ENCODE measurements around the gene ECEL1.
A peak's percentile ranks its signal among the peaks of the same experiment; 100 is the strongest.
"Not testable (repeated sequence)": the region's sequence is repeated elsewhere in the genome, so short reads cannot be mapped to it uniquely, and the experiment has no call there.

Gene ECEL1

GRCh38 chr2:232487385-232488096, at the start of gene ECEL1:
TSS of gene ECEL1 (minus strand) at chr2:232487834. CDS start at chr2:232486653, 1,181 bp downstream.
- DNase-seq: no peak

DNA sequence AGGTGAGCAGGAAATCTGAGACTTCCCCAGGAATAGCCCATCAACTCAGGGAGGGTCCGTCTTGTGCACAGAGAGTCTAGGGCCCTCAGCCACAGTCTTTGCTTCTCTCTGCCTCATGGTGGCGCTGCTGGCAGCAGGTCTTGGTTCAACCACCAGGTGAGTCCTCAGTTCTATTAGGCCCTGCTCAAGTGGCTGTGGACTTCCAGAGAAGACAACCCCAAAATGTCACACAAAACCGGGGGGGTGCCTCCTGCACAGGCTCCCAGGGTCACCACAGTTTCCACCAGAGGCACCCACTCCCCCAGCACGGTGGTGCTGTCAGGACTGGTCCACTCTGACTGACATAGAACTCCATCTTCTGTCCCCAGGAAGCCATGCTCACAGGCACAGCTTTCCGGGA, 49.4 kb upstream of the ECEL1 start:
- no peak for DNase-seq

- DNase-seq: no peak
Observed at GRCh38 chr2:232535761-232536530, 48.3 kb upstream of the ECEL1 start.

DNA sequence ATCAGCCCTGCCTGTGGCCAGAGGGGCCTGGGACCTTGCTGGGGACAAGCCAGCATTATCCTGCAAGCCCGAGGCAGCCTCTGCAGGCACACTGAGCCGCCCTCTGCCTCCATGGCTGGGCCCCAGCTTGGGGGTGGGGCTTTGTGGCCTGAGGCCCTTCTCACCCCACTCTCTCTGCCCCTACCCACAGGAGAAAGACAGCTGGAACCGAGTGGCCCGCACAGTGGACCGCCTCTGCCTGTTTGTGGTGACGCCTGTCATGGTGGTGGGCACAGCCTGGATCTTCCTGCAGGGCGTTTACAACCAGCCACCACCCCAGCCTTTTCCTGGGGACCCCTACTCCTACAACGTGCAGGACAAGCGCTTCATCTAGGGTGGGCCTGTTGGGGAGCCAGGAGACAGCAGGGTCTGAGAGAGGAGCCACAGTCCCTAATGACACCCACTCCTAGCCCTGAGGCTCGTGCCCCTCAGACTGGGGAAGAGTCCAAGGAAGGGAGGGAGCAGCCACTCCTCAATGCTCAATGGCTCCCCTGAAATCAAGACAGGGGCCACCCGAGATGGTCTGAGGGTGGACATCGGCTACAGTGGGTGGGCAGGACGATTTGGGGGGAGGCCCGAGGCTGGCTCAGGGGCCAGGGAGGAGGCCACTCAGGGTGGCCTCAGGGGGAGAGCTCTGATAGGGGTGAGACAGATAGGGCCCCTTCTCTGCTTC, 47.5 kb upstream of the ECEL1 start:
- no peak for DNase-seq

GRCh38 chr2:232533944-232534710, 46.5 kb upstream of the ECEL1 start:
- DNase-seq: no peak

GRCh38 chr2:232532821-232533220, 45.2 kb upstream of the ECEL1 start:
- not testable (repeated sequence) for DNase-seq

GRCh38 chr2:232532419-232532818, 44.8 kb upstream of the ECEL1 start:
- peak; percentile 52 for DNase-seq

DNA sequence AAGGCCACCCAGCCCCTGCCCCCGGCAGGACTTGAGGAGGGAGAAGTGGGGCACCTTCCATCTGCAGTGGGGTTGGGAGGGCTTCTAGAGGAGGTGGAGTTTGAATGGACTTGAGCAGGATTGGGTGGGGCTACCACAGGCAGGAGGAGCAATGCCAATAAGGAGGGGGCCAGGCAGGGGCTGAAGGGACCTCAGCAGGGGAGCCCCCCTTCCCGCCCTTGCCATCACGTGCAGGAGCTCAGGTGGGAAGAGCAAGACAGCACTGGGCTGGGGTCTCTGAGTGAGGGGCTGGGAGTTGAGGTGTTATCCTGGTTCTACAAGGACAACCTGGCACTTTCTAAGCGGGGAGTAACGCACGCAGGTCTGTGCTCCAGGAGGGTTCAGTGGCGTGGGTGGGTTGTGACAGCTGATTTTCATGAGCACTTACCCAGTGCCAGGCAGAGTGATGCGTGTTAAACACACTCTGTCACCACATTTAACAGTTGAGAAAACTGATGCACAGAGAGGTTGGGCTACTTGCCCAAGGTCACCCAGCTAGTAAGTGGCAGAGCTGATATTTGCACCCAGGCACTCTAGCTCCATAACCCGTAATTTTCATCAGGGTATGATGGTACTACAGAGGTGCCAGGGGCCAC, 43.1 kb upstream of the ECEL1 start:
- no peak for DNase-seq

GRCh38 chr2:232529806-232530547, 42.3 kb upstream of the ECEL1 start:
- no peak for DNase-seq

- DNase-seq: no peak
Observed at GRCh38 chr2:232528746-232529460, 41.3 kb upstream of the ECEL1 start.

- DNase-seq: no peak
Observed at GRCh38 chr2:232527905-232528470, 40.4 kb upstream of the ECEL1 start.

DNA sequence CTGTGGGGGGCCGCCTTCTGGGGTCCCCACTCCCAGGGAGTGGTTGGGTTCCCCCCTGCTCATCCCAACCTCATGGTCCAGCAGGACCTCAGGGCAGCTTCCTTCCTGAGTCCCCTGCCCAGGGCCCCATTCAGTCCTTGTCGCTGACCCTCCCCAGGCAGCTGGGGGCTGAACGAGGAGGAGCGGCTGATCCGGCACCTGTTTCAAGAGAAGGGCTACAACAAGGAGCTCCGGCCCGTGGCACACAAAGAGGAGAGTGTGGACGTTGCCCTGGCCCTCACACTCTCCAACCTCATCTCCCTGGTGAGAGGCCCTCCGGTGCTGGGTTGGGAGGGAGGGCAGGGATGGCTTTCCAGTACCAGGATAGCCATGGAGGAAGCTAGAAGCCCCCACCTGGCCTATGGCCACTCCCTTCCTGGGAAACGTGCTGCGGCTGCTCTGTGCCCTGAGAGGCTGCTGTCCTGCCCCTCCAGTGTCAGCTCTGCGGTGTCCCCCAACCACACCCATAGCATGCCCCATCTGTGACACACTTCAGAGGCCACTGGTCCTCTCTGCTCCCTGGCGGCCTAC, 38.8 kb upstream of the ECEL1 start:
- no peak for DNase-seq

DNA sequence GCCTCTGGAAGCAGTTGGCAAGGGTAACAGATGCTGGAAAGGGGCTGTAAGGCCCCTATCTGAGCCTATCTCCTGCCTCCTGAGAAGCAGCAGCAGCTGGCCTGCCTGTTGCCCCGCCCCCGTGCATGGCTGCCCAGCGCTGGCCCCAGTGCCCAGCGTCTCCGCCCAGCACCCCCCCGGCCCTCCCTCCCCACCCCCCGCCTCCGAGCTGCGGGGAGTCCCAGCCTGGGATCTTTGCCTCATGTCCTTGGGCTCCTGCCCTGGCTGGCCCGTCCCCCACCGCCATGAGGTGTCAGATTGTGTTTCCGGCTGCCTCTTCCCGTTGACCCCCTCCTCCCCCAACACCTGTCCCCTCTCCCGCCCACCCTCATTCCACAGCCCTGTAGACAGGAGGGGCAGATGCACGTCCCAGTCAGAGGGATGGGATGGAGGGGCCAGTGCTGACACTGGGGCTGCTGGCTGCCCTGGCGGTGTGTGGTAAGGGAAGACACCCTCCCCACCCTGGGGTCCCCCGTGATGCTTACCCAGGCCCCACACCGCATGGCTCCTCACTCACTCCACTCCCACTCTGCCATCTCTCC, 38.2 kb upstream of the ECEL1 start, which contains the start of gene CHRND:
CHRND (plus strand) TSS at position 370 of the 581 bp plus-strand sequence; CDS start at position 426, 56 bp downstream.
- peak; percentile 32 for DNase-seq

DNA sequence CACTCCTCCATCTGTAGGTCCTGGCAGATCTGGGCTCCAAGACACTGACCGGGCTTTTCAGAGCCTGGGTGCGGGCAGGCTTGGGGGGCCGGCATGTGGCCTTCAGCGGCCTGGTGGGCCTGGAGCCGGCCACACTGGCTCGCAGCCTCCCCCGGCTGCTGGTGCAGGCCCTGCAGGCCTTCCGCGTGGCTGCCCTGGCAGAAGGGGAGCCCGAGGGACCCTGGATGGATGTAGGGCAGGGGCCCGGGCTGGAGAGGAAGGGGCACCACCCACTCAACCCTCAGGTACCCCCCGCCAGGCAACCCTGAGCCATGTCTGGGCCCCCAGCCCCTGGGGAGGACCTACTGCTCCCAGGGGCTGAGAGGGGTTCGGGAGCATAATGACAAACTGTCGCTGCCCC, 37.6 kb upstream of the ECEL1 start:
- DNase-seq: no peak

DNA sequence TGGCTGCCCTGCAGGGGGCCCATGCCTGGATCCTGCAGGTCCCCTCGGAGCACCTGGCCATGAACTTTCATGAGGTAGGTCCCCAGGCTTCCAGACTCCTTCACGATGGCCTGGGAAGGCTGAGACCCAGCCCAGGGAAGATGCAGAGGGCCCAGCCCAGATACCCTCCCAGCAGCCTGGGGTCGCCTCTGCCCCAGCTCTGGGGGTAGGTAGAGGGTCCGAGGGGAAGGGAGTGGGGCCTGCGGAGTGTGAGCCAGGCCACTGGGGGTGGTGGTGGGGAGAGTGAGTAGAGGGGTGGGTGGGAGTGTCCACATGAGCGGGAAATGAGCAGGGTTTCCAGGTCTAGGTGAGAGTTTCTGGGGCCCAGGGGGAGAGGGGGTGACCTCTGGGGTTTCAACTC, 37.1 kb upstream of the ECEL1 start:
- DNase-seq: no peak

DNA sequence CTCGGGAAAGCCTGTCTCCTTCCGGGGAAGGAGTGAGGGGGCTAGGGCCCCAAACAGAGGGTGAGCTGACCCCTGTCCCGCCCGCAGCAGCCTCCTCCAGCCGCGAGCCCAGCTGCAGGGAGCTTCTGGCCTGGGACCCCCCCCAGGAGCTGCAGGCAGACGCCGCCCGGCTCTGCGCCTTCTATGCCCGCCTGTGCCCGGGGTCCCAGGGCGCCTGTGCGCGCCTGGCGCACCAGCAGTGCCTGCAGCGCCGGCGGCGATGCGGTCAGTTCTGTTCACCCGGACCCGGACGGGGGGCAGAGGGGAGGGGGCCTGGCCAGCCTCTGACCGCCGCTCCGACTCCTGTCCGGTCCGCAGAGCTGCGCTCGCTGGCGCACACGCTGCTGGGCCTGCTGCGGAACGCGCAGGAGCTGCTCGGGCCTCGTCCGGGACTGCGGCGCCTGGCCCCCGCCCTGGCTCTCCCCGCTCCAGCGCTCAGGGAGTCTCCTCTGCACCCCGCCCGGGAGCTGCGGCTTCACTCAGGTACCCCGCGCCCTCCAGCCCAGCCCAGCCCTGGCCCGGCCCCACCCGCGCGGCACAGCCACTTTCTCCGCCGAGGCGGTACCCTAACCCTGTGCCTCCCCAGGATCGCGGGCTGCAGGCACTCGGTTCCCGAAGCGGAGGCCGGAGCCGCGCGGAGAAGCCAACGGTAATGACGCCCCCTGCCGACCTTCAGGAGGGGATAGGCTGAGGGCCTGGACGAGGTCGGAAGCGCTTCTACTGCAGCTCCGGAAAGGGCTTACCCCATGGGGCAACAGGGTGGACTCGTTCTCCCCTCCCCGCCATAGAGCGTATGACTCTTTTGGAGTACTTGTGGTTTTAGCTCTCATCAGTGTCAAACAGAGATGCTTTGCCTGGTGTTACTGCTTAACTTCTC, 36.3 kb upstream of the ECEL1 start:
- DNase-seq: no peak

- no peak for DNase-seq
Observed at GRCh38 chr2:232523402-232523681, 35.7 kb upstream of the ECEL1 start.

- DNase-seq: no peak
Observed at GRCh38 chr2:232522623-232523401, 35.2 kb upstream of the ECEL1 start.

Data from NCI-H2171 (cell line).